ENCODE results near the gene RAB12. TPM values are rescaled to one million over a fixed set of nuclear protein-coding genes. Genes with fewer than 3 reads are reported as not detected.
"Not testable (repeated sequence)": the region's sequence is repeated elsewhere in the genome, so short reads cannot be mapped to it uniquely, and the experiment has no call there.

Gene RAB12
- total RNA-seq, 1 experiment from 2014 or later = 51.3 TPM

DNA sequence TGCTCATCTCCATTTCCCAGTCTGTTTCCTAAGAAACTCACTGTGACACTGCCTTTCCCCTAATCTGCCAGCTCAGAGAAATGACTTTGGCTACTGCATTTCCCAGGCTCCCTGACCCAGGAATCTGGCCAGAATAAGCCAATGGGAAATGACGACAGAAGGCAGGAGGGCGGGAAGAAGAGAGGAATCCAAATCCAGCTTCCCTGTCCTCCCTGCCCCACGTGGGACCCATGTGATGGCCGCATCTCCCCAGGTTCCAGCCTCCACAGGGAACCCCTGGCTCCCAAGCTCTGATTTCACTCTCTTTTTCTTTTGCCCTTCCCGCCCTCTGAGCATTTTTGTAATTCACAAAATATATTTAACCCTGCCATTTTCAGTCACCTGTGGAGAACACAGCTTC lies 37.8 kb upstream of the RAB12 start:
- no peak overlapping the region for H3T11ph ChIP-seq (ENCODE audit: low read length)
- H3K18ac ChIP-seq (ENCODE audit: insufficient read length, low read depth, low read length) = no peak overlapping the region
- no peak overlapping the region for H2AK5ac ChIP-seq (ENCODE audit: insufficient read length, low read length)
- H3K27ac ChIP-seq (ENCODE audit: insufficient read length, low read depth, low read length) = no peak overlapping the region
- H2BK15ac ChIP-seq (ENCODE audit: low read depth, low read length) = no peak overlapping the region
- Mint-ChIP-seq H3K36me3 (ENCODE audit: insufficient read depth in 1 of 3, low read depth in 3 of 3) (no peaks in the 10 kb centered on the region), H3K27me3 (ENCODE audit: low read depth) (peaks cover 2% of the 10 kb centered on the region; the same call in 1 of the 2 replicates), H3K9me3 (peaks cover 0 to 3% of the 10 kb centered on the region in 2 experiments; a peak in 1 of 5 replicates), H3K4me3 (no peak overlapping the region), H3K4me1 (peaks cover 0 to 6% of the 10 kb centered on the region in 2 experiments; a peak in 1 of 4 replicates), H3K27ac (no peak overlapping the region)
- no peak overlapping the region for H3K56ac ChIP-seq (ENCODE audit: insufficient read length, low read depth, low read length)
- H4K5ac ChIP-seq (ENCODE audit: insufficient read length, low read depth, low read length) = no peak overlapping the region
- H3K79me1 ChIP-seq (ENCODE audit: insufficient read depth, low read depth, low read length, poor library complexity, severe bottlenecking) = no peaks in the 10 kb centered on the region
- no peaks in the 10 kb centered on the region for H3K4me1 ChIP-seq (ENCODE audit: insufficient read depth, low read length)
- H3K23ac ChIP-seq (ENCODE audit: insufficient read length, low read depth, low read length) = no peak overlapping the region
- no peaks in the 10 kb centered on the region for H3K23me2 ChIP-seq (ENCODE audit: insufficient read length, low read depth, low read length, poor library complexity, severe bottlenecking)
- H2BK20ac ChIP-seq (ENCODE audit: low read depth, low read length, poor library complexity, severe bottlenecking) = no peak overlapping the region
- DNase-seq = no peak
- no peak overlapping the region for H2BK120ac ChIP-seq (ENCODE audit: low read depth, low read length, poor library complexity, severe bottlenecking)
- H2AFZ ChIP-seq (ENCODE audit: low read length) = no peak overlapping the region
- H3K27me3 ChIP-seq (ENCODE audit: insufficient read depth, low read length) = no peaks in the 10 kb centered on the region
- TF ChIP-seq, protein P1, sequence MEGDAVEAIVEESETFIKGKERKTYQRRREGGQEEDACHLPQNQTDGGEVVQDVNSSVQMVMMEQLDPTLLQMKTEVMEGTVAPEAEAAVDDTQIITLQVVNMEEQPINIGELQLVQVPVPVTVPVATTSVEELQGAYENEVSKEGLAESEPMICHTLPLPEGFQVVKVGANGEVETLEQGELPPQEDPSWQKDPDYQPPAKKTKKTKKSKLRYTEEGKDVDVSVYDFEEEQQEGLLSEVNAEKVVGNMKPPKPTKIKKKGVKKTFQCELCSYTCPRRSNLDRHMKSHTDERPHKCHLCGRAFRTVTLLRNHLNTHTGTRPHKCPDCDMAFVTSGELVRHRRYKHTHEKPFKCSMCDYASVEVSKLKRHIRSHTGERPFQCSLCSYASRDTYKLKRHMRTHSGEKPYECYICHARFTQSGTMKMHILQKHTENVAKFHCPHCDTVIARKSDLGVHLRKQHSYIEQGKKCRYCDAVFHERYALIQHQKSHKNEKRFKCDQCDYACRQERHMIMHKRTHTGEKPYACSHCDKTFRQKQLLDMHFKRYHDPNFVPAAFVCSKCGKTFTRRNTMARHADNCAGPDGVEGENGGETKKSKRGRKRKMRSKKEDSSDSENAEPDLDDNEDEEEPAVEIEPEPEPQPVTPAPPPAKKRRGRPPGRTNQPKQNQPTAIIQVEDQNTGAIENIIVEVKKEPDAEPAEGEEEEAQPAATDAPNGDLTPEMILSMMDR (conservative IDR thresholded peaks at IDR 0.05) = no peak
- H3K9me3 ChIP-seq (ENCODE audit: control insufficient read depth, low read depth, low read length) = no peaks in the 10 kb centered on the region
- H3K14ac ChIP-seq (ENCODE audit: insufficient read depth, low read length) = no peak overlapping the region
- WGBS (ENCODE audit: extremely low coverage, insufficient read length, low lambda C conversion rate) = no CpG with 5 or more reads among the region's 5 CpGs
- no peak overlapping the region for H4K91ac ChIP-seq (ENCODE audit: insufficient read length, low read depth, low read length)
- H3K79me2 ChIP-seq (ENCODE audit: insufficient read depth, low read length) = no peaks in the 10 kb centered on the region
- no peak overlapping the region for H3K4ac ChIP-seq (ENCODE audit: low read depth, low read length)
- H4K20me1 ChIP-seq (ENCODE audit: control insufficient read depth, insufficient read depth, insufficient read length) = no peaks in the 10 kb centered on the region
- H2BK5ac ChIP-seq (ENCODE audit: insufficient read length, low read length) = no peak overlapping the region
- no peak overlapping the region for H3K4me2 ChIP-seq (ENCODE audit: insufficient read depth, insufficient read length, low read length)
- no peak overlapping the region for H4K8ac ChIP-seq (replicated peaks; ENCODE audit: insufficient read length, low read depth, low read length)
- H3K9ac ChIP-seq (ENCODE audit: extremely low read depth, insufficient read length, low read length) = no peak overlapping the region
- H2BK12ac ChIP-seq (ENCODE audit: insufficient read length, low read depth, low read length) = no peak overlapping the region

GRCh38 chr18:8573766-8574165 lies 35.5 kb upstream of the RAB12 start:
- H3K9me3 ChIP-seq (ENCODE audit: control insufficient read depth, low read depth, low read length); H2BK20ac ChIP-seq (ENCODE audit: low read depth, low read length, poor library complexity, severe bottlenecking); H3K14ac ChIP-seq (ENCODE audit: insufficient read depth, low read length); H2BK120ac ChIP-seq (ENCODE audit: low read depth, low read length, poor library complexity, severe bottlenecking); H4K20me1 ChIP-seq (ENCODE audit: control insufficient read depth, insufficient read depth, insufficient read length); H3K4me3 Mint-ChIP-seq; DNase-seq; H3K27me3 ChIP-seq (ENCODE audit: insufficient read depth, low read length); H3K79me2 ChIP-seq (ENCODE audit: insufficient read depth, low read length); H3K23ac ChIP-seq (ENCODE audit: insufficient read length, low read depth, low read length); H3K79me1 ChIP-seq (ENCODE audit: insufficient read depth, low read depth, low read length, poor library complexity, severe bottlenecking); H3T11ph ChIP-seq (ENCODE audit: low read length); H3K4me2 ChIP-seq (ENCODE audit: insufficient read depth, insufficient read length, low read length); H2BK15ac ChIP-seq (ENCODE audit: low read depth, low read length); H2BK5ac ChIP-seq (ENCODE audit: insufficient read length, low read length); H2AK5ac ChIP-seq (ENCODE audit: insufficient read length, low read length); H3K56ac ChIP-seq (ENCODE audit: insufficient read length, low read depth, low read length); H4K8ac ChIP-seq (replicated peaks; ENCODE audit: insufficient read length, low read depth, low read length); H3K36me3 Mint-ChIP-seq (ENCODE audit: insufficient read depth in 1 of 3, low read depth in 3 of 3); H4K5ac ChIP-seq (ENCODE audit: insufficient read length, low read depth, low read length); H3K23me2 ChIP-seq (ENCODE audit: insufficient read length, low read depth, low read length, poor library complexity, severe bottlenecking); H3K27ac ChIP-seq (ENCODE audit: insufficient read length, low read depth, low read length); H2AFZ ChIP-seq (ENCODE audit: low read length); H3K27me3 Mint-ChIP-seq (ENCODE audit: low read depth); H3K4ac ChIP-seq (ENCODE audit: low read depth, low read length); H3K9ac ChIP-seq (ENCODE audit: extremely low read depth, insufficient read length, low read length); H2BK12ac ChIP-seq (ENCODE audit: insufficient read length, low read depth, low read length); H3K4me1 ChIP-seq (ENCODE audit: insufficient read depth, low read length); H3K4me1 Mint-ChIP-seq; H4K91ac ChIP-seq (ENCODE audit: insufficient read length, low read depth, low read length); H3K18ac ChIP-seq (ENCODE audit: insufficient read length, low read depth, low read length); H3K27ac Mint-ChIP-seq: not testable (repeated sequence)
- no CpG with 5 or more reads among the region's 1 CpG for WGBS (ENCODE audit: extremely low coverage, insufficient read length, low lambda C conversion rate)
- peaks cover 4 to 14% of the 10 kb centered on the region in 2 experiments for H3K9me3 Mint-ChIP-seq
